GM12875 (cell line): ENCODE measurements around the gene DTNBP1.

ENCODE experiments used
- H3K4me3 ChIP-seq: one replicate; pipeline ENCODE4 v1.5.1; 2011; ENCODE audit warnings: low read depth, low read length, control low read depth
- TF ChIP-seq, protein P1 (sequence below): IDR thresholded peaks from 2 replicates; pipeline ENCODE4 v1.5.1; 2011; ENCODE audit warnings: low read depth, mild to moderate bottlenecking, control low read depth, inconsistent platforms, low read length, moderate library complexity, borderline replicate concordance; ENCODE audit not compliant: insufficient read depth

The DTNBP1 gene

DNA sequence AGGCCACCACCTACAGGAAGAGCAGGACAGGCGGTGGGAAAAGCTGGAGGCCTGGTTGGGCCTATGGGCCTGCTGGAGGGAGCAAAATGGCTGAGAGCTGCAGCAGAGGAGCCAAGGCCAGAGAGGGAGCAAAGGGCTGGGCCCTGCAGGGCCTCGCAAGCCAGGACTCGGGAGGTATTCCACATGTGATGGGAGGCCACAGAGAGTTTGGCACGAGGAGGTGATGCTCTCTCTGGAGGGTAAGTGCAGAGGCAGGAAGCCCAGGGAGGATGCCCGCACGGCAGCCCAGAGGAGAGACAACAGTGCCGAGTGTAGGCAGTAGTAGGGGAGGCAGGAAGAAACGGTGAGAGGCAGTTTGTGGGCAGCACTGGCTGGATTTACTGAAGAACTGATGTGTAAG, 85.7 kb downstream of the DTNBP1 start:
- H3K4me3 ChIP-seq = no peak overlapping the region
- TF ChIP-seq, protein P1, sequence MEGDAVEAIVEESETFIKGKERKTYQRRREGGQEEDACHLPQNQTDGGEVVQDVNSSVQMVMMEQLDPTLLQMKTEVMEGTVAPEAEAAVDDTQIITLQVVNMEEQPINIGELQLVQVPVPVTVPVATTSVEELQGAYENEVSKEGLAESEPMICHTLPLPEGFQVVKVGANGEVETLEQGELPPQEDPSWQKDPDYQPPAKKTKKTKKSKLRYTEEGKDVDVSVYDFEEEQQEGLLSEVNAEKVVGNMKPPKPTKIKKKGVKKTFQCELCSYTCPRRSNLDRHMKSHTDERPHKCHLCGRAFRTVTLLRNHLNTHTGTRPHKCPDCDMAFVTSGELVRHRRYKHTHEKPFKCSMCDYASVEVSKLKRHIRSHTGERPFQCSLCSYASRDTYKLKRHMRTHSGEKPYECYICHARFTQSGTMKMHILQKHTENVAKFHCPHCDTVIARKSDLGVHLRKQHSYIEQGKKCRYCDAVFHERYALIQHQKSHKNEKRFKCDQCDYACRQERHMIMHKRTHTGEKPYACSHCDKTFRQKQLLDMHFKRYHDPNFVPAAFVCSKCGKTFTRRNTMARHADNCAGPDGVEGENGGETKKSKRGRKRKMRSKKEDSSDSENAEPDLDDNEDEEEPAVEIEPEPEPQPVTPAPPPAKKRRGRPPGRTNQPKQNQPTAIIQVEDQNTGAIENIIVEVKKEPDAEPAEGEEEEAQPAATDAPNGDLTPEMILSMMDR = no peak

- H3K4me3 ChIP-seq = no peak overlapping the region
- TF ChIP-seq, protein P1 = no peak
Measured at GRCh38 chr6:15575357-15576033, 87.3 kb downstream of the DTNBP1 start.

DNA sequence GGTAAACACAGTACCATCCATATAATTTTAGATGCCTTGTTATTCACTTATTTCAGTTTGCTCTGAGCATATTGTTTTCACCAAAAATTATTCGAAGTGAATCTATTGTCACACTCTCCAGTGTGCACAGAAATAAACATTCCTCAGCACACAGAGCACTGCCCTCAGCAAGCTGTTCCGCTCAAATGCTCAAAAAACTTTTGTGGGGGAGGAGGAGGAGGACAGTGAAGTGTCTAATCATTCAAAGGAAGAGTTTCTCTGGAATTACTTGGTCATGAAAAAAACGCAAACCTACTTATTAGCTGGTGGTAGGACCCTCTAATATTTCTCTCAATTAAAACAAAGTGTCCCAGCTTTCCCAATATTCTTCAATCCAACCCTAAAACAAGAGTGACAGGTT, 88.3 kb downstream of the DTNBP1 start:
- H3K4me3 ChIP-seq = no peak overlapping the region
- TF ChIP-seq, protein P1 = no peak

DNA sequence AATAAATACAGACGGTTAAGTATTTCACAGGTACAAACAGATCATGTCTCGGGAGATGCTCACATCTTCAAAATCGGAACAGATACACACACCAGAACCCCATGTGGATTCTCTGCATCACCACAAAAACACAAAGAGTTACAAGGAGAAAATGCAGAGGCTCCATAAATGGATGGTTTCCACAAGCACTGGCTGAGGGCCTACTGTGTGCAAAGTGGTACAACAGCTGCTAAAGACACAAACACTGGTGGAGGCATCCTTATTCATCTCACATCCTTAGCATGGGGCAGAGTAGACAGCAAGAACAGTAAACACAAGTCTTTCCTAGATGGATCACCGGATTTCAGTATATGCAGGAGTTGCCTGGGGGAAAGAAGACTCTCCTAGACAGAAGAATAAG, 88.8 kb downstream of the DTNBP1 start:
- H3K4me3 ChIP-seq = no peak overlapping the region
- TF ChIP-seq, protein P1 = no peak

- no peak overlapping the region for H3K4me3 ChIP-seq
- TF ChIP-seq, protein P1 = no peak
Measured at GRCh38 chr6:15573384-15573783, 89.4 kb downstream of the DTNBP1 start.

DNA sequence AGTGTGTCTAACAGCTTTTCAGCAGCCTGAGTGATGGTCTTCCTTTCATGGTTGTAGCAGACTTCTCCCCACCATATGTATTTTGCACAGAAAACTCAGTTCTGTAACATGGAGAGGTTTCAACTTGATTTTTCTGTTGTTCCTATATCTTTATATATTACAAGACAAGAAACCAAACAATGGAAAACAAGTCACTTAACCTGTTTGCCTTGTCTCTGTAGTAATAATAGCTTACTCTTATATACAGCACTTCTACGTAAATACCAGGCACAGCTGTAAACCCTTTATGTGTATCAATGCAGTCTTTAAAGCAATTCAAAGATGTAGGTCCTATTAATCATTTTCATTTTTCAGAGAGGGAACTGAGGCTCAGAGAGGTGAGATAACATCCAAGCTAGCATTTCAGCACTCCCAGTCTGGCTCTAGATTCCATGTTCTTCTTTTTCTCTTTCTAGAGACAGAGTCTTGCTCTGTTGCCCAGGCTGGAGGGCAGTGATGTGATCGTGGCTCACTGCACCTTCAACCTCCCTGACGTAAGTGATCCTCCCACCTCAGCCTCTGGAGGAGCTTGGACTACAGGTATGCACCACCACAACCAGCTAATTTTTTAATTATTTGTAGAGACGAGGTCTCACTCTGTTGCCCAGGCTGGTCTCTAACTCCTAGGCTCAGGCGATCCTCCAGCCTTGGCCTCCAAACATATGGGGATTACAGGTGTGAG, 90.4 kb downstream of the DTNBP1 start:
- no peak overlapping the region for H3K4me3 ChIP-seq
- TF ChIP-seq, protein P1 = no peak

DNA sequence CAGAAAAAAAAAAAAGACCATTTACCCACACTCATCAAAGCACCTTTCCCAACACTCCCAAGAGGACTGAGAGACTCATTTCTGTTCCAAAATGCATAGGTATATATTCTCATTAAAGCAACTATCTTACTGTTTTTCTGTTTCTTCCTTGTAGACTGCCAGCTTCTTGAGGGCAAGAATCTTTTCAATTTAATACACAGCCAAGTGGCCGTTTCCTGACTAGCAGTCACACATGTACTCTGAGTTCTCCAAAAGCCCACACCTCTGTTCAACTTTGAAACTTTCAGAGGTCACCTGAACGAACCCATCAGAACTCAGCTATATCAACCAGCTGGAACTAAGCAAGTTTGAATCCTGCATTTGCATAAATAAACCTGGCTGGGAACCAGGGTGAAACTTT, 92.7 kb downstream of the DTNBP1 start:
- no peak overlapping the region for H3K4me3 ChIP-seq
- TF ChIP-seq, protein P1 = no peak
